IPS-18a (cell line): Measurements from ENCODE around the gene MAP7D3.
"Not testable (repeated sequence)": the region's sequence is repeated elsewhere in the genome, so short reads cannot be mapped to it uniquely, and the experiment has no call there.

Source experiments
- H3K27ac ChIP-seq: one replicate; pipeline ENCODE4 v1.5.1; 2013; ENCODE audit warnings: low read length
- H3K27me3 ChIP-seq: one replicate; pipeline ENCODE4 v1.6.1; 2013; ENCODE audit warnings: mild to moderate bottlenecking, low read length; ENCODE audit not compliant: control insufficient read depth, insufficient read depth
- H3K36me3 ChIP-seq: one replicate; pipeline ENCODE4 v1.6.1; 2013; ENCODE audit warnings: low read depth, low read length; ENCODE audit not compliant: control insufficient read depth
- H3K4me1 ChIP-seq: one replicate; pipeline ENCODE4 v1.6.1; 2013; ENCODE audit warnings: low read depth, low read length; ENCODE audit not compliant: control insufficient read depth
- H3K4me3 ChIP-seq: one replicate; pipeline ENCODE4 v1.5.1; 2013; ENCODE audit warnings: low read length
- H3K9ac ChIP-seq: one replicate; pipeline ENCODE4 v1.6.1; 2013; ENCODE audit warnings: mild to moderate bottlenecking, low read length, moderate library complexity
- H3K9me3 ChIP-seq: one replicate; pipeline ENCODE4 v1.6.1; 2013; ENCODE audit warnings: low read depth, low read length; ENCODE audit not compliant: control insufficient read depth

The MAP7D3 gene

DNA sequence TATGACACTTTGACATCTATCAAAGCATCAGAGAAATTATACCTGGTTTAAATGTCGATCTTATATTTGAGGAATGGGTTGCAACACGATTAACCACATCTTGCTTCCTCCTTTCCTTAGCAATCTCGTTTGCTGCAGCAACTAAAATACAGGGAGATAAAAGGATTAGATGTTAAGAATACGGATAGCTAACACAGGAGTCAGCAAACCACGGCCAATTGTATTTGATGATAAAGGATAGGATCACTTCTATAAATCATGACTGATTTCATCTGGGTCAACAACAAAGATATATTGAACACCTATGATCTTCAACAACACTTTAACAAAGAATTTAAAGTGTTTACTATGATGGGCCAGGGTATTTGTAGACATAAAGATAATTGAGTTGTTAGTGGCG lies 5.0 kb downstream of the MAP7D3 start:
- Histone ChIP-seq H3K36me3 (peaks cover 20% of the 10 kb centered on the region), H3K9ac (no peak overlapping the region), H3K4me1 (no peaks in the 10 kb centered on the region), H3K27me3 (no peaks in the 10 kb centered on the region), H3K9me3 (peaks cover 16% of the 10 kb centered on the region), H3K4me3 (no peak overlapping the region), H3K27ac (no peak overlapping the region)

DNA sequence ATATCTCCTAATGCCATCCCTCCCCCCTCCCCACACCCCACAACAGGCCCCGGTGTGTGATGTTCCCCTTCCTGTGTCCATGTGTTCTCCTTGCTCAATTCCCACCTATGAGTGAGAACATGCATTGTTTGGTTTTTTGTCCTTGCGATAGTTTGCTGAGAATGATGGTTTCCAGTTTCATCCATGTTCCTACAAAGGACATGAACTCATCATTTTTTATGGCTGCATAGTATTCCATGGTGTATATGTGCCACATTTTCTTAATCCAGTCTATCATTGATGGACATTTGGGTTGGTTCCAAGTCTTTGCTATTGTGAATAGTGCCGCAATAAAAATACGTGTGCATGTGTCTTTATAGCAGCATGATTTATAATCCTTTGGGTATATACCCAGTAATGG lies 13.4 kb downstream of the MAP7D3 start:
- not testable (repeated sequence) for H3K4me1 ChIP-seq, H3K27me3 ChIP-seq, H3K9me3 ChIP-seq, H3K4me3 ChIP-seq, H3K9ac ChIP-seq, H3K27ac ChIP-seq
- peaks cover 30% of the 10 kb centered on the region for H3K36me3 ChIP-seq

DNA sequence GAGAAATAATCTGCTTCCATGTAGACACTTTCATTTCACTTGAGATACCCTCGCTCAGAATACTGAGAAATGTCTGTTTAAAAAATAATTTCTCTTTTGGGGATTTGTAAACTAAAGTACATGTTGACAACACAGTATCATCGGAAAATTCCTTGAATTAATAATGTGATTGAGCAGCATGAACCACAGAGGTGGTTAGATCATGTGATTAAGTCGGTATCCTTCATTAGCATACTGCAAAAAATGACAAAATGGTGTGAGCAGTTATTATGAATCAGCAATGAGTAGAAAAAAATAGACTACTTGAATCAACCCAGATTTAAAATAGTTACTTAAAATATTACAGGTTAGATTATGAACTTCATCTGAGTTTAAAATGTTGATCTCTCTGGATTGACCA lies 14.1 kb downstream of the MAP7D3 start:
- Histone ChIP-seq H3K9ac (no peak overlapping the region), H3K9me3 (peaks cover 6% of the 10 kb centered on the region), H3K36me3 (peaks cover 31% of the 10 kb centered on the region), H3K27ac (no peak overlapping the region), H3K4me1 (no peaks in the 10 kb centered on the region), H3K4me3 (no peak overlapping the region), H3K27me3 (no peaks in the 10 kb centered on the region)

- H3K27me3 ChIP-seq: no peaks in the 10 kb centered on the region
- H3K27ac ChIP-seq: no peak overlapping the region
- peaks cover 37% of the 10 kb centered on the region for H3K36me3 ChIP-seq
These were observed 22.4 kb downstream of the MAP7D3 start for GRCh38 chrX:136228839-136229207.

DNA sequence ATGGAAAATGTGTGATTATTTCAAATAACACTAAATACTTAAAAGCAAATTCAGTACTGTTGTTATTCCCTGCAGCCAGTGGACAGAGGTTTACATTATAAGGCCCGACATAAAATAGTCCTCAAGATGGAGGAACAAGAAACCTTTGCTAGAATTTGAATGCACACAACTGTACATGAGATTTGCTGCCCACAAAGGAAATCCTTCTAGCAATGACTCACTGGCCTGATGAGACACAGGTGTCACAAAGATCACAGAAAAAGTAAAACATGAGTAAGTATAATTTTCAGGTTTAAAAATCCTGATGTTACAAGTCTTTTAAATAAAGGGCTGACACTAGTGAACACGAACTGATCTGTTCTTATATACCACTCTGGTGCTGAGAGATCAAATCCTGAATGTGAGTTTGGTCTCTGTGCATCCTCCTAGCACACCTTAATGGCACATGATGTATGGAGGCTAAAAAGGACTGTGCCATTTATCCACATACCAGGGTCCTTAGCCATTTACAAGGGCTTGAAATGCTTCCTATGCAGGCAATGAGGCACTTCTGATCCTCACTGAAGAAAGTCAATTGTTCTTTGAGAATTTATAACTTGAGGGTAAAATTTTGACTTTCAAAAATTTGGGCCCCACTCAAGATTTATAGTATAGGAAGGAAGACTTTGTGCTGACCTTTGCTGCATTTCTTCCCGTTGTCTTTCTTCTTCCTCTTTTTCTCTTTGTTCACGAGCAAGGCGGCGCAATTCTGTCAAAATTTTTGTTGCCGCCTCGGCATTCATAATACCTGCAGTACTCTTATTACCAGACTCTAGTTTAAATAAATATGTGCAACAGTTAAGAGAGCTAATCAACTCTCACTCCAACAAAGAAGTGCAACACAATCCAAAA lies 23.0 kb downstream of the MAP7D3 start:
- Histone ChIP-seq H3K27me3 (no peaks in the 10 kb centered on the region), H3K36me3 (peaks cover 41% of the 10 kb centered on the region), H3K4me3 (no peak overlapping the region), H3K4me1 (no peaks in the 10 kb centered on the region), H3K9ac (no peak overlapping the region), H3K9me3 (peaks cover 13% of the 10 kb centered on the region), H3K27ac (no peak overlapping the region)

More at GRCh38 chrX:136228839-136229207, 22.4 kb downstream of the MAP7D3 start:
- no peaks in the 10 kb centered on the region for H3K4me1 ChIP-seq
- H3K4me3 ChIP-seq: no peak overlapping the region
- H3K9ac ChIP-seq: no peak overlapping the region
- H3K9me3 ChIP-seq: peaks cover 10% of the 10 kb centered on the region

DNA sequence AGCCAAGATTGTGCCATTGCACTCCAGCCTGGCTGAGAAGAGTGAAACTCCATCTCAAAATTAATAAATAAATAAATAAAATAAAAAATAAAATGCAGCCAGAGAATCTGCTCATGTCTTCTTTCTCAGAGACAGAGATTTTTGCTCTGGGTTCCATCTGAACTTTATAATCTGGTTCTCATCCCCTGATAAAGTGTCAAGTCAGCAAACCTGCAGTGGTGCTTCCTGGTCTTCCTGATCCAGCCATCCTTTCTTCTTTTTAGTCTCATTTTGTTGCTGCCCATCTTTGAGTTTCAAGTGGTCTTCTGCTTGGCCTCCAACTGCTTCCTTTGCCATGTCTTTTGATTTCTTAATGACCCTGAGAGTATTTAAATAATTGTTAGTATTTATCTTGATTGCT lies 24.1 kb downstream of the MAP7D3 start:
- no peaks in the 10 kb centered on the region for H3K4me1 ChIP-seq
- peaks cover 42% of the 10 kb centered on the region for H3K36me3 ChIP-seq
- H3K27ac ChIP-seq: no peak overlapping the region
- peaks cover 13% of the 10 kb centered on the region for H3K9me3 ChIP-seq
- no peak overlapping the region for H3K9ac ChIP-seq
- H3K4me3 ChIP-seq: no peak overlapping the region
- no peaks in the 10 kb centered on the region for H3K27me3 ChIP-seq

DNA sequence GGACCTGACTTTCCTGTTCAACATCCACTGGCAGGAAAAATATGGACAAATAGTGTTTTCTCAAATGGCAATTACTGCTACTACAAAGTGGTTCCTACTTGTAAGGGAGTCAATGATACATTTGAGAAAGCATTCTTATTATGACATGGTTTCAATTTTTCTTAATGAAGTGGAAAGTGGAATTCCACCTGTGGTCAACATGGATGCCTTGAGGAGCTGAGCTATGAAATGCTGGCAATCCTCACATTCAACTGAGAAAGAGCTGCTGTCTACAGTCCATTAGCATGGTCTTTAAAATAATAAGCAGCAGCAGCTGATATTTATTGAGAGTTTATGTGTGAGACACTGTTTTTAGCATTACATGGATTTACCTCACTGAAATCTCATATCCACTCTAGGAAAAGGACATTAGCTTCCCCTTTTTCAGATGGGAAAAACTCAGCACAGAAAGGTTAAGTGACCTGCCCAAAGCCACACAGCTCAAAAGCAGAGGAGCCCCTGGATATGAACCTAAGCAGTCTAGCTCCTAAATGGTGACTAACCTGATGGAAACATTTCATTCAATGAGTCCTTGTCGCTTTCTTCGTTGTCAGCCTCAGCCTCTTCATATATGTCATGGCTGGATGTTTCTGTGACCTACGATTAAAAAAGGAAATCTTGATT lies 29.2 kb downstream of the MAP7D3 start:
- no peaks in the 10 kb centered on the region for H3K4me1 ChIP-seq
- no peak overlapping the region for H3K9ac ChIP-seq
- H3K27ac ChIP-seq: no peak overlapping the region
- H3K27me3 ChIP-seq: no peaks in the 10 kb centered on the region
- H3K36me3 ChIP-seq: peaks cover 53% of the 10 kb centered on the region
- H3K9me3 ChIP-seq: peaks cover 19% of the 10 kb centered on the region
- no peak overlapping the region for H3K4me3 ChIP-seq

- H3K36me3 ChIP-seq: peaks cover 47% of the 10 kb centered on the region
- H3K4me3 ChIP-seq: no peak overlapping the region
- H3K9ac ChIP-seq: no peak overlapping the region
- peaks cover 19% of the 10 kb centered on the region for H3K9me3 ChIP-seq
- no peak overlapping the region for H3K27ac ChIP-seq
- no peaks in the 10 kb centered on the region for H3K4me1 ChIP-seq
- no peaks in the 10 kb centered on the region for H3K27me3 ChIP-seq
These were observed 30.2 kb downstream of the MAP7D3 start for GRCh38 chrX:136220951-136221350.

DNA sequence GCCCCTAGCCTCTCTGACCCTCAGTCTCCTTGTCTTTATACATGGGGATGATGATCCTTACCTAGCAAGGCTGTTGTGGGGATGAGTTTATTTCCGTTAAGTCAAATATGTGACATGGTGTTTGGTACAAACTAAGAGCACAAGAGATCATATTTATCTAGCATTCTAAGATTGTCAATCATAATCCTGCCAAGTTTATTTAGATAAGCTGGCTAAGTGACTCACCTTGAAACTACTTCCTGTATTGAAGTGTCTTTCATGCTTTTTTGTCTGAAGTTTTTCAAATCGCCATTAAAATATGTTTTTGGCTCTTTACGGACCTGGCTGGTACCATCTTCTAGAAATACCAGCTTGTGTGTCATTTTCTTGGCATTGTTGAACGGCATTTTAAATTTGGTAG lies 30.7 kb downstream of the MAP7D3 start:
- Histone ChIP-seq H3K36me3 (peaks cover 46% of the 10 kb centered on the region), H3K9ac (no peak overlapping the region), H3K4me1 (no peaks in the 10 kb centered on the region), H3K27ac (no peak overlapping the region), H3K9me3 (peaks cover 19% of the 10 kb centered on the region), H3K4me3 (no peak overlapping the region), H3K27me3 (no peaks in the 10 kb centered on the region)

DNA sequence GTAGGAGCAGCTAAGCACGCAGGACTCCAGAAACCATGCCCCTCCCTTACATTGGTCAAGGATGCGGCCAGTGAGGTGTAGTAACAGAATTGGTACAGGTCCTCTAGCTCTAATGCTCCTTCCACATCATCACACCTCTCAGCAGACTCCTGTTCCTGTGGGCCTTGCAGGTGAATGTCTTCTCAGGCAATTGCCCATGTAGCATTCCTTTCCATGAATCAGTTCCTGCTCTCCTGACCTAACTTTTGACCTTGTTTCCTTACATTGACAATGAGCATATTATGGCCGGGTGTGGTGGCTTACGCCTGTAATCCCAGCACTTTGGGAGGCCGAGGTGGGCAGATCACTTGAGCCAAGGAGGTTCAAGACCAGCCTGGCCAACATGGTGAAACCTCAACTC lies 31.3 kb downstream of the MAP7D3 start:
- Histone ChIP-seq H3K9me3 (peaks cover 19% of the 10 kb centered on the region), H3K27ac (no peak overlapping the region), H3K4me1 (no peaks in the 10 kb centered on the region), H3K9ac (no peak overlapping the region), H3K27me3 (no peaks in the 10 kb centered on the region), H3K4me3 (no peak overlapping the region), H3K36me3 (peaks cover 45% of the 10 kb centered on the region)

- Histone ChIP-seq H3K9ac (no peak overlapping the region), H3K27me3 (no peaks in the 10 kb centered on the region), H3K4me1 (no peaks in the 10 kb centered on the region), H3K4me3 (no peak overlapping the region), H3K36me3 (peaks cover 16% of the 10 kb centered on the region), H3K27ac (no peak overlapping the region), H3K9me3 (peaks cover 10% of the 10 kb centered on the region)
These were observed 35.6 kb downstream of the MAP7D3 start for GRCh38 chrX:136215559-136215958.

DNA sequence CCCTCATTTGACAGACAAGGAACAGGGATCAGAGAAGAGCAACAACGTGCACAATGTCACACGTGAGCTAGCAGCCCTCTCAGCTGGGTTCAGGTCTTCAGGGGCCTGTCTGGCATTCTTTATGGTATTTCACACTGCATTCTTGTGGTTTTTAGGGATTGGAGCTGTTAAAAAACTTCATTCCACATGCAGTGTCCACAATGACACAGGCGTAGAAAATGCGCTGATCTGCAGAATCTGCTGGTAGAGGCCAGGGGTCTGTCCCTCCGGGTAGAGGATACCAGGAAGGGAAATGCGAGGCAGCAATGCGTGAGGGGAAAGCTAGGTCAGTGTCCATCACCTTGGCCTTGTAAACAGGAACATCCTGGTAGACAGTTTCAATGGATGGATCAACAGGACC lies 36.6 kb downstream of the MAP7D3 start:
- no peaks in the 10 kb centered on the region for H3K27me3 ChIP-seq
- H3K4me3 ChIP-seq: no peak overlapping the region
- no peaks in the 10 kb centered on the region for H3K4me1 ChIP-seq
- H3K9me3 ChIP-seq: peaks cover 10% of the 10 kb centered on the region
- H3K27ac ChIP-seq: no peak overlapping the region
- H3K36me3 ChIP-seq: peaks cover 7% of the 10 kb centered on the region
- H3K9ac ChIP-seq: no peak overlapping the region
